ENCODE measurements around the gene GEMIN2.
A peak's percentile ranks its signal among the peaks of the same experiment; 100 is the strongest.
"Not testable (repeated sequence)": the region's sequence is repeated elsewhere in the genome, so short reads cannot be mapped to it uniquely, and the experiment has no call there.

Gene GEMIN2

DNA sequence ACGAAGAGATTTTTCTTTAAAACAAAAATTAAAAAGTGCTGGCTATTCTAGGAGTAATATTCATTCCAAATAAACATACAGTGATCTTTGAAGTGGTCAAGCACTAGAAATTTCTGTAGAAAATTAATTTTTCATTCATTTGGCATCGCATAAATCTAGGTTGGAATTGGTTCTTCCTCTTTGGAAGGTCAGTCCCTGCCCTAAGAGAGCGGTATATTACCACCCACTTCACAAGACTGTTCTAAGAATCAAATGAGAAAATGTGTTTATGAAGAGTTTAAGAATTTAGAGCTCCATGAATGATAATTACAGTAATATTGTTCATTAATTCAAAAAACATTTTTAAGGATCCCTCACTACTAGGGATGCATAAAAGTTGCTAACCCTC lies 444 bp upstream of the GEMIN2 start:
- no peak for DNase-seq

DNA sequence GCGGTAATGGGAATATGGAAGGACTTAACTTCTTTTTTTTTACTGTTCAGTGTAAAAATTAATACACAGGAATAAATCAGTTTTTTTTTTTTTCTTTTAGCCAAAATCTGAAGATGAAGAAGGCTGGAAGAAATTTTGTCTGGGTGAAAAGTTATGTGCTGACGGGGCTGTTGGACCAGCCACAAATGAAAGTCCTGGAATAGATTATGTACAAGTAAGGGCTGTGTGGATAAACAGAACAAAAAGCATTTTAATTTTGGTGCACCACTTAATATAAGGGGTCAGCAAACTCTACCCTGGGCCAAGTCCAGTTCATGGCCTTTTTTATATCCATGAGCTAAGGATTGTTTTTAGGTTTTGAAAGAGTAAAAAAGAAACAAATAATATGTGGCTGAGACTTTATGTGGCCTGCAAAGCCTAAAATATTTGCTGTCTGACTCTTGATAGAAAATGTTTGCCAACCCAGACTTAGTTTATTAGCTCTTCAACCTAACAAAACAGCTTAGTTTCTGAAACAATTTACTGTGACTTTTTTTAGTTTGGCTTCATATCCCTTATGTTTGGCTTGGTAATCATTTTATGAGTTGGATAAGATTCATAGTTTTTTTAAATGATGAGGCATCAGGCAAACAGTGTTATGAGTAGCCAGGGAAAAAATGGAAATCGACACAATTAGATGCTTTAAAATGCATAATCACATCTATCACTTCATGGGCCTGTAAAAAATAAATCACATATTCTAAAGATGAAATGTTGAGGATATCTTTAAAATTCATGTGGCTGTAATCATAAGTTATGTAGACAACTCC lies 8.4 kb downstream of the GEMIN2 start:
- no peak for DNase-seq

DNA sequence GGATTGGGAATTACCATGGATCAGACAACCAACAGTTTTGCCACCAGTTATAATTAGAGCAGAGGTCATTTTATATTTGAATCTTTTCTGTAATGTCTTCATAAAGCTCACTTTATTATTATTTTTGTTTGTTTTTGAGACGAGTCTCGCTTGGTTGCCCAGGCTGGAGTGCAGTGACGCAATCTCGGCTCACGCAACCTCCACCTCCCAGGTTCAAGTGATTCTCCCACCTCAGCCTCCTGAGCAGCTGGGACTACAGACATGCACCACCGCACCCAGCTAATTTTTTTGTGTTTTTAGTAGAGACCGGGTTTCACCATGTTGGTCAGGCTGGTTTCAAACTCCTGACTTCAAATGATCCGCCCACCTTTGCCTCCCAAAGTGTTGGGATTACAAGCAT lies 23.7 kb downstream of the GEMIN2 start:
- DNase-seq, result not testable (repeated sequence)

DNA sequence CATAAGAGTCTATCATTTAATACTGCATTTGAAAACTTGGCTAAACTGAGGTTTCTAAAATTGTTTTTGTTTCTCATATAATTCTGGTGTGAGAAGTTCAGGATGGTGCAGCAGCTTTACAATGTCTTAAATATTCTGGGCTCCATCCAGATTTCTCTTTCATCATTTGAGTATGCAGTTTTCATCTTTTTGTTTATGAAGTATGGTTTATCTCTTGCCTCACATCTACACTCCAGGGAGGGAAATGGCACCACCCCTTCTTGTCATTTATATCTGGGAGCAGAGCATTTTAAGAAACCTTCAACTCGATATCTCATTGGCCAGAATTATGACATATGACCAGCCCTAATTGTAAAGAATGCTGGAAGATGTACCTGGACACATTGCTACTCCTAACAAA lies 24.3 kb downstream of the GEMIN2 start:
- DNase-seq, result no peak

DNA sequence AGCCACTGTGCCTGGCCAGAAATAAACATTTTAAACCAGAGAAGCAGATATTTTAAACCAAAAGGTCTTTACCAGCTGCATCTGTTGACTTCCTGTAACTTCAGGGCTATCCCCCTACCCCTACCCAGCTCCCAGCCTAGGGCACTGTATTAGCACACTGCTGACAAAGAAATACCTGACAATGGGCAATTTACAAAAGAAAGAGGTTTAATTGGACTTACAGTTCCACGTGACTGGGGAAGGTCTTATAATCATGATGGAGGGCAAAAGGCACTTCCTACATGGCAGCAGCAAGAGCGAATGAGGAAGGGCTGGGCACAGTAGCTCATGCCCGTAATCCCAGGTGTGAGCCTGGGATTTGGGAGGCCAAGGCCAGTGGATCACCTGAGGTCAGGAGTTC lies 26.0 kb downstream of the GEMIN2 start:
- no peak for DNase-seq

DNA sequence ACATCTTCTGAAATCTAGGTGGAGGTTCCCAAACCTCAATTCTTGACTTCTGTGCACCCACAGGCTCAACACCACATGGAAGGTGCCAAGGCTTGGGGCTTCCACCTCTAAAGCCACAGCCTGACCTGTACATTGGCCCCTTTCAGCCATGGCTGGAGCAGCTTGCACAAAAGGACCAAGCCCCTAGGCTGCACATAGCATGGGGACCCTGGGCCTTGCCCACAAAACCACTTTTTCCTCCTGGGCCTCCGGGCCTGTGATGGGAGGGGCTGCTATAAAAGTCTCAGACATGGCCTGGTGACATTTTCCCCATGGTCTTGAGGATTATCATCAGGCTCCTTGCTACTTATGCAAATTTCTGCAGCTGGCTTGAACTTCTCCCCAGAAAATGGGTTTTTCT lies 27.5 kb downstream of the GEMIN2 start:
- DNase-seq, result not testable (repeated sequence)

DNA sequence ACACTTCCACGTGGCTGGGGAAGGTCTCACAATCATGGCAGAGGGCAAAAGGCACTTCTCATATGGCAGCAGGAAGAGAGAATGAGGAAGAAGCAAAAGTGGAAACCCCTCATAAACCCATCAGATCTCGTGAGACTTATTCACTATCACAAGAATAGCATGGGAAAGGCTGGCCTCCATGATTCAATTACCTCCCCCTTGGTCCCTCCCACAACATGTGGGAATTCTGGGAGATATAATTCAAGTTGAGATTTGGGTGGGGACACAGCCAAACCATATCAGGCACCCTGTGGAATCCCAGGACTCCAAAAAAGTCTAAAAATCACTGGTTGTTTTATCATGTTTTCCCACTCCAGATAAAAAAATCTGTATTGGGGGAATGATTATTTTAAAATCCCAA lies 29.1 kb downstream of the GEMIN2 start:
- not testable (repeated sequence) for DNase-seq

DNA sequence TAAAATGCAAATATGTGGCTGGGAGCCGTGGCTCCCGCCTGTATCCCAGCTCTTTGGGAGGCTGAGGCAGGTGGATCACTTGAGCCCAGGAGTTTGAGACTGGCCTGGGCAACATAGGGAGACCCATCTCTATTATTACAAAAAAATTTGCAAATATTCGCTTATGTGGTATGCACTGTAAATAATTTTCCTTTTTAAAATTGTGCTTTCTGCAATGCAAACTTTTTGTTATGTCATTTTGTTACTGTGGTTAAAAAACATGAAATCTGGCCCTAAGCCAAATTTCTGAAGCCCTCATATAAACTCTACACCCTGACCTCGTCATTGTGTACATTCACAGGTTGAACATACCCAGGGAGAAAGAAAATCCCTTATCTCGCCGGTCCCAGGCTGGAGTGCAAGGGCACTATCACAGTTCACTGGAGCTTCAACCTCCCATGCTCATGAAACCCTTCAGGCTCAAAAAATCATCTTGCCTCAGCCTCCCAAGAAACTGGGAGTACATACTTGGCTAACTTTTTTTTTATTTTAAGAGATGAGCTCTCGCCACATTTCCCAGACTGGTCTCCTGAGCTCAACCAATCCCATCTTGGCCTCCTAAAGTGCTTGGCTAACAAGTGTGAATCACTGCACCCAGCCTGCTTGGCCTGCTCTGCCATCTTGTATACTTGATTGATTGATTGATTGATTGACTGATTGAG lies 31.3 kb downstream of the GEMIN2 start:
- DNase-seq, result no peak

DNA sequence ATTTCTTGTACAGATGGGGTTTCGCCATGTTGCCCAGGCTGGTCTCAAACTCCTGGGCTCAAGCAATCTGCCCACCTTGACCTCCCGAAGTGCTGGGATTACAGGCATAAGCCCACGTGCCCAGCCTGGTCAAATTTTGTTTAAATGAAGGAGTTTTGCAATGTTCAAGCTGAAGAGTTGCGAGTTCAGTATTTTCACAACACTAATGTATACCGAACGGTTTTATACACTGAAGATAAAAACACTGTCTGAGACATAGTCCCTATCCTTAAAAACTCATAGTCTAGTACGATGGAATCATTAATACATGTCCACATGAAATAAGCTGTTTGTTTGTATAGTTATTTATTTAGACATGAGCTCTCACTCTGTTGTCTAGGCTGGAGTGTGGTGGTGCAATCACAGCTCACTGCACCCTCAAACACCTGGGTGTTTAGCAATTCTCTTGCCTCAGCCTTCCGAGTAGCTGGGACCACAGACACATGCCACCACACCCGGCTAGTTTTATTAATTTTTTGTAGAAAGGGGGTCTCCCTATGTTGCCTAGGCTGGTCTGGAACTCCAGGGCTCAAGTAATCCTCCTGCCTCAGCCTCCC lies 40.6 kb downstream of the GEMIN2 start:
- DNase-seq, result no peak

DNA sequence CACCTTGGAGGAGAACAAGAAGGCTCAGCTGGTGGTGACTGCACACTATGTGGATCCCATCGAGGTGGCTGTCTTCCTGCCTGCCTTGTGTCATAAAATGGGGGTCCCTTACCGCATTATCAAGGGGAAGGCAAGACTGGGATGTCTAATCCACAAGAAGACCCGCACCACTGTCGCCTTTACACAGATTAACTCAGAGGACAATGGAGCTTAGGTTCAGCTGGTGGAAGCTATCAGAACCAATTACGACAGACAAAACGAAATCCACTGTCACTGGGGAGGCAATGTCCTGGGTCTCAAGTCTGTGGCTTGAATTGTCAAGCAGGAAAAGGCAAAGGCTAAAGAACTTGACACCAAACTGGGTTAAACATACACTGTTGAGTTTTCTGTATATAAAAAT lies 43.4 kb downstream of the GEMIN2 start:
- DNase-seq, result no peak

DNA sequence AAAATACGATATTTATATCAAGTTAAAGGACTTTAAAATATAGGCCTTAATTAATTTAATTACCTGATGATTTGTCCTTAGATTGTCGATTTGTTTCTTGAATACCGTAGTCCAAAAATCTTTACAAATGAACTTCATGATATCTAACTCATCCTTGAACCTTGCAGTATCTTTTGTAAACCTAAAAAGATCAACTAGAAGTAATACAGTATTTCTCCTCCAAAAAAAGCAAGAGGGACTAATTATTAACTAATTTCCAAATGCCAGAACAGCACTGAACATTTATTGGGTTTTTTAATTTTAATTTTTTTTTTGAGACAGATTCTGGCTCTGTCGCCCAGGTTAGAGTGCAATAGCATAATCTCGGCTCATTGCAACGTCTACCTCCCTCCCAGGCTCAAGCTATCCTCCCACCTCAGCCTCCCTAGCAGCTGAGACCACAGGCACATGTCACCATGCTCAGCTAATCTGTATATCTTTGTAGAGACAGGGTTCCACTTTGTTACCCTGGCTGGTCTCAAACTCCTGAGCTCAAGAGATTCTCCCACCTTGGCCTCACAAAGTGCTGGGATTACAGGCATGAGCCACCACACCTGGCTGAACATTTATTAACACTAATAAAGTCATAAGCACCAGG lies 44.2 kb downstream of the GEMIN2 start:
- no peak for DNase-seq

DNA sequence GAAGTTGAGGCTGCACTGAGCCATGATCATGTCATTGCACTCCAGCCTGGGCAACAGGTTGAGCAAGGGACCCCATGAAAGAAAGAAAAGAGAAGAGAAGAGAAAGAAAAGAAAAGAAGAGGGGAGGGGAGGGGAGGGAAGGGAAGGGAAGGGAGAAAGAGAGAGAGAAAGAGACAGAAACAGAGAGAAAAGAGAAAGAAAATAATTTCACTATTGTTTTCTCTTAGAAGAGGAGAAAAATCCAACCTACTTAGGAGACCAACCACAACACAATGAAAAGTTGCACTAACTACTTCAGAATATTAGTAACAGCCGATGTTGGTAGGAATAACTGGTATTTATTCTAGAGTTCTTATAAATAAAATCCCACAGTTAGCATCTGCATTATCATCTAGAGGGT lies 46.4 kb downstream of the GEMIN2 start:
- DNase-seq, result no peak

DNA sequence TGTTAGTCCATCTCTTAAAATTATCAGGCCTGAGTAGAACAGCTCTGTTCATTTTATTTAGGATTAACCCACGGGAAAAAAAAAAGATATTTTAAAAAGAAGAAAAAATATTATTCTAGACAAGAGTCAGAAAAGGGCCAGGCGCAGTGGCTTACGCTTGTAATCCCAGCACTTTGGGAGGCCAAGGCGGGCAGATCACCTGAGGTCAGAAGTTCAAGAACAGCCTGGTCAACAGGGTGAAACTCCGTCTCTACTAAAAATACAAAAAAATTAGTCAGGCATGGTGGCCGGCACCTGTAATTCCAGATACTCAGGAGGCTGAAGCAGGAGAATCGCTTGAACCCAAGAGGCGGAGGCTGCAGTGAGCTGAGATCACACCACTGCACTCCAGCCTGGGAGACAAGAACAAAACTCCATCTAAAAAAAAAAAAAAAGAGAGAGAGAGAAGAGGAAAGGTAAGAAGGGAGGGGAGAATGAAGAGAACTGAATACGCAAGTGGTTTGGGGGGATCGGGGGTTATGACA lies 53.7 kb downstream of the GEMIN2 start:
- DNase-seq, result not testable (repeated sequence)

DNA sequence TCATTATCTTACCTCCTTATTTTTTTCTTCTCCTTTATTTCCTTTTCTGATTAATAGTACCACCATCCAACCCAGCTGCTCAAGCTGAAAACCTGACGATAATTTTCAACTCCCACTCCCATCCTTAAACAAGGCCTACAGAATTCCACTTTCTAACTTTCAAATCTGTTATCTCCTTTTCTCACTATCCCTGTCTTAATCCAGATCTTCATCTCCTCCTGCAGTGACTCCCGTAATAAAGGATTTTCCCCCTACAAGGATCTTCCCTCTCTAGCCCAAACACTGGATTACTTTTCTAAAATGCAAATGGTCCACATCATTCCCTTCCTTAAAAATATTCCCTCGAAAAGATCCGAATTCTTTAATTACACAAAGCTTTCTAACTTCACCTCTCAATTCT lies 54.5 kb downstream of the GEMIN2 start:
- DNase-seq, result no peak

DNA sequence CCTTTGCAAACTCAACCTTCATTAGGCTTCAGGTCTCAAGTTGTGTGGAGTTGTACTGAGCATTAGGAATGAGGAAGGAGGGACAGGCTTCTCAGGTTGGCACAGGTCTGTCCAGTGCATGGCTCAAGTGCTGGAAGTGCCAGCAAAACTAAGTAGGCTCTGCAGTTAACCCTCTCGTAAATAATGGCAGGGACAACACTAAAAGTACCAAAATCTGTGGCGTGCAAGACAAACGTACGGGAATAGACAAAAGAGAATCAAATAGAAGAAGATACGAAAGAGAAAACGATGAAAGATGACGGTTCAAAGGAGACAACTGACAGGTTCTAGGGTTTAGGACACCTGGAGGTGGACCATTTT lies 55.4 kb downstream of the GEMIN2 start:
- no peak for DNase-seq

DNA sequence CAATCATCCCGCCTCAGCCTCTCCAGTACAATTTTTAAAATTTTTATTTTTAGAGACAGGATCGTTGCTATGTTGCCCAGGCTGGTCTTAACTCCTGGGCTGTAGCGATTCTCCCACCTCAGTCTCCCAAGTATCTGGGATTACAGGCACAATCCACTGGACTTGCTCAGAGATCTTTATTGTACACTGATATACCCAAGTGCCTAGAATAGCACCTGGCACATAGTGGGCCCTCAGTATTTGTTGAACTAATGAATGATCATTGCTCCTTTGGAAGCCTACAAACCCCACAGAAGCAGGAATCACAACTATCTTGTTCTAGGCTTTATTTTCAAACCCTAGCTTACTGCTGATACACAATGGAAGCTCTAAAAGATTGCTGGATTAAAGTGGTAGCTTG lies 59.1 kb downstream of the GEMIN2 start:
- DNase-seq, result no peak

DNA sequence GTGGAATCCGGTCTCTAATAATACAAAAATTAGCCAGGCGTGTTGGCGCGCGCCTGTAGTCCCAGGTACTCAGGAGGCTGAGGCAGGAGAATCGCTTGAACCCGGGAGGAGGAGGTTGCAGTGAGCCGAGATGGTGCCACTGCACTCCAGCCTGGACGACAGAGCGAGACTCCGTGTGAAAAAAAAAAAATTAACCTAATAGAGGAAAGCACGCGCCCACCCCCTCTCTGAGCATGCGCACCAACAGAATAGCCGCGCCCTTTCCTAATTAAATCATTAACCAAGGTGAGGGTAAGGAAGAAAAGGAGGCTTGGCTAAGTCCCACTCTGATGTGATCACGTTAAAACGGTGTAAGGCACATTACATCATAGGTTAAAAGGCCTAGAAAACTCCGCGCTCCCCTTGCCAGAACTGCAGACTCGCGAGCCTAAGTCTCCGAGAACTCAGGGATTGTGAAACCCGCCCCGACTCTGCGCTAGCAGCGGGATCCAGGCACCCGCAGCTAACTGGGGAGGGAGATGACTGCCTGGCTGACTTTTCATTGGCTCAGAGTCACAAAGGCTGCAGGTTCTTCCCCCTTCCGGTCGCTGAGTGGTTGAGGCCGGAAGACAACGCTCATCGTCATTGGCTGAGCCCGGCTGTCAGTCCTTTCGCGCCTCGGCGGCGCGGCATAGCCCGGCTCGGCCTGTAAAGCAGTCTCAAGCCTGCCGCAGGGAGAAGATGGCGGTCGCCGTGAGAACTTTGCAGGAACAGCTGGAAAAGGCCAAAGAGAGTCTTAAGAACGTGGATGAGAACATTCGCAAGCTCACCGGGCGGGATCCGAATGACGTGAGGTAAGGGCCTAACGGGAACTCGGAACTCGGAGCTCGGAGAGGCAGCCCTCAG lies 60.7 kb downstream of the GEMIN2 start, which contains the start of gene PNN:
PNN (plus strand) TSS at position 695 of the 885 bp plus-strand sequence; CDS start at position 721, 26 bp downstream.
- DNase-seq, result peak; percentile 97

DNA sequence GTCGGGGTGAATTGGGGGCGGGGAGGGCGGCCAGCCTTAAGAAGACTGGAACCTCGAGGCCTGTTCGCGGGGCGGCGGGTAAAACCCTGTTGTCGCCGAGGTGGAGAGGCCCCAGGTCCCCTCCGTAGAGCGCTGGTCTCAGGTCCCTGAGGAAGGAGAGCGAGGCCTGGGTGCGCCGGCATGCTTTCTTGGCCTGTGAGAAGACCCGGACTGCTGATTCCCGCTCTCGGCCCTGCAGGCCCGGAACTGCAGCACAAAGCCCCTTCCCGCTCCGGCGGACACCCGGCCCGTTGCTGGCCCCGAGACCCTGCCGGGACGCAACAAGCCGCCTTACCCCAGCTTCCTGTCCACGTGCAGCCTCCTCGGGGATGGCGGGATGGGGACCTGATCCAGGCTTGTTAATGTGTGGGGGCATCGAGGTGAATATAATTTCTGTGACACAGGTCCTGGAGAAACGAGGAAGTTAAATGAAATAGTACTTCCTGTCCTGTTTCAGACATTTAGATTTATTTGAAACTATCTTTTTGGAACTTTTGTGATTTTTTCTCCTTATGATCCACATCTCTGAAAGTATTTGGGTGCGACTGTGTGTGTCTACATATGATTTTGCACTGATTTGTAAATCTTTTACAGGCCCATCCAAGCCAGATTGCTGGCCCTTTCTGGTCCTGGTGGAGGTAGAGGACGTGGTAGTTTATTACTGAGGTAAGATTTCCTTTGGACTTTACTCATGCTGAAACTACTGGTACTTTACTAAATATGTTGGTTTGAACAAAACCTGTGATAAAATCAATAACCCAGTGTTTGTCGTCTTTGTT lies 61.5 kb downstream of the GEMIN2 start:
- peak; percentile 46 for DNase-seq

DNA sequence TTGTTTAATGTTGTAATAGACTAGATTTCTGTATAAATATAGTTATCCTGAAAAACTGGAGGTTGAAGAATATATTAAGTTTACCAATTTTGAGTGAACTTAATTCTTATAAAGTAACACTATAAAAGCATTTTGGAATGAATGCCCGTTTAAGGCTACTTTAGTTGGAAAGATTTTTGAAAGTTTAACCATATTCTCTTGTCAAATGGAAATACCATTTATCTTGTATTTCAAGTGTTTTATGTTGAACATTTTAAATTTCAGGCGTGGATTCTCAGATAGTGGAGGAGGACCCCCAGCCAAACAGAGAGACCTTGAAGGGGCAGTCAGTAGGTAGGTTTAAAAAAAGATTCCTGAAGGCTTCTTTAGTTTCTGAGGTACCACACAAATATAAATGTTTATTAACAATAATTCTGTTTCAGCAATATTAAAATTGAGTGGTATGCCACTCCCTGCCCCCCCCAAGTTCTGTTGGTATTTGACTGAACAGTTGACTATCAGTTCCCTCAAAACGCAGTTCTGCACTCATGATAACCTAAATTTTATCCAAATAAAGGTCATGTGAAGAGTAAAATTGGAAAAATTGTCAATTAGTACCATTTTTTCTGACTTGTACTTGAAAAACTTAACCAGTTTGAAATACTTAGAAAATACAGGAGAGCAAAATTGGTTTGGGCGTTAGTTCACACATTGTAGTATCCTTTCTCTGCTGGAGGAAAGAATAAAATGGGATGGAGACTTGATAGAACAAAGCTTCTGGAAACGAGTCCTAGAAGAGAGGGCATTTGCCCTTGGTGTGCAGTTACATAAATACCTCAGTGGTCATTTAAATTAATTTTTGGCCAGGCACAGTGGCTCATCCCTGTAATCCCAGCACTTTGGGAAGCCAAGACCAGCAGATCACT lies 62.4 kb downstream of the GEMIN2 start:
- no peak for DNase-seq

DNA sequence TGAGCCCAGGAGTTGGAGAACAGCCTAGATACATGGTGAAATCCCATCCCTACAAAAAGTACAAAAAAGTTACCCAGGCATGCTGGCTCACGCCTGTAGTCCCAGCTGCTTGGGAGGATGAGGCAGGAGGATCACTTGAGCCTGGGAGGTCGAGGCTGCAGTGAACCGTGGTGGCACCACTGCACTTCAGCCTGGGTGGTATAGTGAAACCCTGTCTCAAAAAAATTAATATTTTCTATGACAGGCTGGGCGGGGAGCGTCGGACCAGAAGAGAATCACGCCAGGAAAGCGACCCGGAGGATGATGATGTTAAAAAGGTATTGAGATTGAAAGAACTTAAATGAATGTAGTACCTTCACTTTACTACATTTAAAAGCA lies 63.0 kb downstream of the GEMIN2 start:
- DNase-seq, result no peak

Measured in stimulated activated naive CD4-positive, alpha-beta T cell treated with Interleukin-2 at 50 U/mL for 16 hours (primary cell).